GM21576 (cell line): Measurements from ENCODE around the gene ATAT1.
"Not testable (repeated sequence)": the region's sequence is repeated elsewhere in the genome, so short reads cannot be mapped to it uniquely, and the experiment has no call there.

Source experiments
- ATAC-seq: cut with Tn5 transposase; IDR thresholded peaks from one replicate; pipeline ENCODE4 v1.9.1; 2021; ENCODE audit warnings: mild to moderate bottlenecking, moderate library complexity; ENCODE audit not compliant: unreplicated experiment

The ATAT1 gene

GRCh38 chr6:30626484-30627366, at the start of gene ATAT1:
ATAT1 (plus strand) TSS chr6:30626874.
- peak; percentile 82 for ATAC-seq

DNA sequence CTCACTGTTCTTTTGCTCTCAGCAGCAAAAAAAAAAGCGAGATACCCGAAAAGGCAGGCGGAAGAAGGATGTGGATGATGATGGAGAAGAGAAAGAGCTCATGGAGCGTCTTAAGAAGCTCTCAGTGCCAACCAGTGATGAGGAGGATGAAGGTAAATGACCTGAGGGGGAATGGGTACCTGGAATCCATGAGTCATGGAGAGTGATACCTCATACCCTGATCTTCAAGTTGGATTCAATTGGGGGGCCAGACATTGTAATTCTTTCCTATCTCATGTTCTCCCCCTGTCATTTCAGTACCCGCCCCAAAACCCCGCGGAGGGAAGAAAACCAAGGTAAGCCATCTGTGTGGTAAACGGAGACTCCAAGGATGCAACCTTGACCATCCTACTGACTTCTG, 48.6 kb upstream of the ATAT1 start:
- no peak for ATAC-seq

- no peak for ATAC-seq
Measured at GRCh38 chr6:30583921-30584320, 42.8 kb upstream of the ATAT1 start.

GRCh38 chr6:30589754-30590358, 36.8 kb upstream of the ATAT1 start:
- ATAC-seq, result no peak

GRCh38 chr6:30590509-30590908, 36.2 kb upstream of the ATAT1 start:
- ATAC-seq, result no peak

DNA sequence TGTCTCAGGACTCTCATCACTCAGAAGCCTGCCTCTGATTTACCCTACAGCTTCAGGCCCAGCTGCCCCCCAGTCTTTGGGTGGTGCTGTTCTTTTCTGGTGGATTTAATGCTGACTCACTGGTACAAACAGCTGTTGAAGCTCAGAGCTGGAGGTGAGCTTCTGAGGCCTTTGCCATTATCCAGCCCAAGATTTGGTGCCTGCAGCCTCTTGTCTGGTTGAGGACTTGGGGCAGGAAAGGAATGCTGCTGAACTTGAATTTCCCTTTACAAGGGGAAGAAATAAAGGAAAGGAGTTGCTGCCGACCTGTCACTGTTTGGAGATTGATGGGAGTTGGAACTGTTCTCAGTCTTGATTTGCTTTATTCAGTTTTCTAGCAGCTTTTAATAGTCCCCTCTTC, 35.7 kb upstream of the ATAT1 start:
- no peak for ATAC-seq

DNA sequence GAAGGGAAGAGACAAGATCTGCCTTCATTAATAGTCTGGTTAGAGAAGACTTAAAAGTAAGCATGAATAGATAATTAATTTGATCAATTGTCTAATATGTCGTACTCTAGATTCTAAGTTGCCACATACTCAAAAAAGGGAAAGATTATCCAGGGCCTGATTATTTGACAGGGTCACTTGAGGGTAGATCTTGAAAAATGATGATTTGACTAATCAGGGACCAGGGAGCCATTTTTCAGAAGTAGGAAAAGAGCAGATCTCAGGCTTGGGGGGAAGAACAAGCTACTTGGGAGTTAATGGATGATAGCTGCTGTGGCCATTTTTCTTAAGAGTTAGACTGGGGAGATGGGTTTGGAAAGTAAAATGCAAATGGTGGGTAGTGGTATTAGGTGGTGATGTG, 34.4 kb upstream of the ATAT1 start:
- no peak for ATAC-seq

DNA sequence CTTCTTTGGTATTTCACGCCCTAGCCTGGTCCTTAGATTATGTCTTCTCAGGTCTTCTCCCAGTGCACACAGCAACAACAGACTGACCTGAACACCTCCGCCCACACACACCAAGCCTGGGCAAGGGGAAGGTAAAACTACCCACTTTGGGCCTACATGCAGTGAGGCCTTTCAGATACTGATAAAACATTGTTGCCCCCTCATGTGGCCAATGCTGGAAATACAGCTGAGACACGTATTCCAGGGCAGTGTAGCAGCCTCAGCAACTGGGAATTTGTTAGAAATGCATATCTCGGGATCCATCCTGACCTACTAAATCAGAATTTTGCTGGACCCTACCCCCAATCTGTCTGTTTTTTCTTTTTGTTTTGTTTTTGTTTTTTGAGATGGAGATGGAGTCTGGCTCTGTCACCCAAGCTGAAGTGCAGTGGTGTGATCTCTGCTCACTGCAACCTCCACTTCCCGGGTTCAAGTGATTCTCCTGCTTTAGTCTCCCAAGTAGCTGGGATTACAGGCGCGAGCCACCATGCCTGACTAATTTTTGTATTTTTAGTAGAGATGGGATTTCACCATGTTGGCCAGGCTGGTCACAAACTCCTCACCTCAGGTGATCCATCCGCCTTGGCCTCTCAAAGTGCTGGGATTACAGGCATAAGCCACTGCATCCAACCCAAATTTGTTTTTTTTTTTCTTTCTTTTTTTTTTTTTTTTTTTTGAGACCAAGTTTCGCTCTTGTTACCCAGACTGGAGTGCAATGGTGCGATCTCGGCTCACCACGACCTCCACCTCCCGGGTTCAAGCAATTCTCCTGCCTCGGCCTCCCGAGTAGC, 29.1 kb upstream of the ATAT1 start:
- not testable (repeated sequence) for ATAC-seq

GRCh38 chr6:30598912-30599624, 27.6 kb upstream of the ATAT1 start:
- no peak for ATAC-seq

- ATAC-seq, result no peak
Measured at GRCh38 chr6:30599625-30600324, 26.9 kb upstream of the ATAT1 start.

- no peak for ATAC-seq
Measured at GRCh38 chr6:30600451-30600961, 26.2 kb upstream of the ATAT1 start.

- ATAC-seq, result no peak
Measured at GRCh38 chr6:30601436-30601814, 25.2 kb upstream of the ATAT1 start.

DNA sequence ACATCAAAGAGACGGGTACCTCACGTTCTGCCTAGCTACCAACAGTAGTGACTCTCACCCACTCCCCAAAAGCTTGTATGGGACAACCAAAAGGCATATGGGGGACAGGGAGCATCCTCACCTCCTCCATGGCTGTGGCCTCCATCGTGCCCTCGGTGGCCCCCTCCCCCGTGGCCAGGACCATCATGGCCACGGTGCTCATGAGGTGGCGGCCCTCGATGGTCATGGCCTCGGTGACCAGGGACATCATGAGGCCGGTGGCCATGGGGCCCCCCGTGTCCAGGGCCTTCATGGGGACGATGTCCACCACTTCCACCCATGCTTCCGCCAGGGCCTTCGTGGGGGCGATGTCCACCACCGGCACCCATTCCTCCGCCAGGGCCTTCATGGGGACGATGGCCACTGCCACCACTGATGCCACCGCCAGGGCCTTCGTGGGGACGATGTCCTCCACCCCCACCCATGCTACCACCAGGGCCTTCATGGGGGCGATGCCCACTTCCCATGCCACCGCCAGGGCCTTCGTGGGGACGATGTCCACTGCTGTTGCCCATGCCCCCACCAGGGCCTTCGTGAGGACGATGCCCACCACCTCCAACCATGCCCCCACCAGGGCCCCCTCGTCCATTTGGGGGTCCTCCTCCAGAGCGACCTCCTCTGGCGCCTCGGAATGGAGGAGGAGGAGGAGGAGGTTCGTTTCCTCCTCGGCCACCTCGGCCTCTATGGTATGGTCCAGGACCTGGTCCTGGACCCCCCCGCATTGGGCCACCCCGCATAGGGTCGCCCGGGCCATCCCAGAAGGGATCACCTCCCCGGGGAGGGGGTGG, 24.6 kb upstream of the ATAT1 start:
- no peak for ATAC-seq

DNA sequence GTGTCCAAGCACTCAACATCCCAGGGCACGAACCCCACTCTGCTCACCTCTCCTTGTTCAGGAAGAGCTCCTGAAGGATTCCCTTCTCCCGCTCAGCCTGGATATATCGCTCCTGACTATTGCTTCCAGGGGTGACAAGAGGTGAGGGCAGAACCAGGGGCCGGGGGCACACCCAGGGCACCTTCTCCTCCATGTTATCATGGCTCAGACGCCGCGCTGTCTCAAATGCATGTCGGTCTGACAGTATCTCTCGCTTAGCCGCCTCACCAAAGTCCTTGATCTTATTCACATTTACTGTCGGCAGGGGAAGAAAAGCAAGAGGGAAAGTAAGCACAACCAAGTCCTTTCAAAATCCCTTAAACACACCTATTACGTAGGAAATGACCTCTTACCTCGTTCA, 22.7 kb upstream of the ATAT1 start:
- no peak for ATAC-seq

- no peak for ATAC-seq
Measured at GRCh38 chr6:30610065-30610464, 16.6 kb upstream of the ATAT1 start.

- ATAC-seq, result no peak
Measured at GRCh38 chr6:30611150-30611855, 15.4 kb upstream of the ATAT1 start.

DNA sequence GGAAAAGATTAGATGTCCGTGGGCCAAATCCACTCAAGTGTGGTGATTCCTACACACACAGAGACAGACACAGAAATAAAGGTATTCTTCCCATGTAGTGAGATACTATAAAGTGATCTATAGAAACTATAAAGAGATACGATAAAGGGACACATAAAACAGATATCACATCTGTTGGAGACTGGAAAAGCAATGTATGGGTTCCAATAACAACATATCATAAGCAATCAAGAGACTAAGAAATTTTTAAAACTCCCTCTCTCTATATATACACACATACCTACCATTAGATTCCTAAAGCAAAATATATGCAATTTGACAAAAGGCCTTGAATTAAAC, 14.8 kb upstream of the ATAT1 start:
- ATAC-seq, result no peak

GRCh38 chr6:30612213-30612612, 14.5 kb upstream of the ATAT1 start:
- no peak for ATAC-seq
